A673 (cell line): Measurements from ENCODE around the gene FASTK.

Experiments
- EZH2 ChIP-seq: fragments of 200-600 bp; sonication (generic); IDR thresholded peaks from 2 replicates; pipeline ENCODE4 v1.6.1; 2017; ENCODE audit warnings: borderline replicate concordance, low read depth, mild to moderate bottlenecking, mixed read lengths, antibody characterized with exemption, low read length; ENCODE audit not compliant: poor library complexity, severe bottlenecking
- TF ChIP-seq, protein P1 (sequence below): fragments of 300-800, 200-600 bp; sonication (generic); conservative IDR thresholded peaks from 2 replicates; pipeline ENCODE4 v1.5.1; 2017; ENCODE audit warnings: low read depth, mild to moderate bottlenecking, antibody characterized with exemption, low read length, moderate library complexity, mixed read lengths

DNA sequence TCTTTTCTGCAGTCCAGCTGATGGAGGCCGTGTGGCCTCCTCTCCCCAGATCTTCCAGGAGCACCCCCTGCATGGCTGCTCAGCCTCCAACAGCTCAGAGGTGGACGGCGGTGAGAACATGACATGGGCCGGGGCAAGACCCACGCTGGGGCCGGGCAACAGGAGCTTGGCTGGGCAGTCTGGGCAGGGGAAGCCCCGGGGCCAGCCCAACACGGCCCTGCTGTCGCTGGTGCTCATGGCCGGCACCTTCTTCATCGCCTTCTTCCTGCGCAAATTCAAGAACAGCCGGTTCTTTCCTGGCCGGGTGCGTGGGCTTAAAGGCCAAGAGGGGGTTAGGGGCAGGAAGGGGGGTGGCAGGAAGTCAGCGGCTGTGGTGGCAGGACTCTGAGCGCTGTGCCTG lies 6.6 kb downstream of the FASTK start:
- TF ChIP-seq EZH2, result no peak
- TF ChIP-seq, protein P1, sequence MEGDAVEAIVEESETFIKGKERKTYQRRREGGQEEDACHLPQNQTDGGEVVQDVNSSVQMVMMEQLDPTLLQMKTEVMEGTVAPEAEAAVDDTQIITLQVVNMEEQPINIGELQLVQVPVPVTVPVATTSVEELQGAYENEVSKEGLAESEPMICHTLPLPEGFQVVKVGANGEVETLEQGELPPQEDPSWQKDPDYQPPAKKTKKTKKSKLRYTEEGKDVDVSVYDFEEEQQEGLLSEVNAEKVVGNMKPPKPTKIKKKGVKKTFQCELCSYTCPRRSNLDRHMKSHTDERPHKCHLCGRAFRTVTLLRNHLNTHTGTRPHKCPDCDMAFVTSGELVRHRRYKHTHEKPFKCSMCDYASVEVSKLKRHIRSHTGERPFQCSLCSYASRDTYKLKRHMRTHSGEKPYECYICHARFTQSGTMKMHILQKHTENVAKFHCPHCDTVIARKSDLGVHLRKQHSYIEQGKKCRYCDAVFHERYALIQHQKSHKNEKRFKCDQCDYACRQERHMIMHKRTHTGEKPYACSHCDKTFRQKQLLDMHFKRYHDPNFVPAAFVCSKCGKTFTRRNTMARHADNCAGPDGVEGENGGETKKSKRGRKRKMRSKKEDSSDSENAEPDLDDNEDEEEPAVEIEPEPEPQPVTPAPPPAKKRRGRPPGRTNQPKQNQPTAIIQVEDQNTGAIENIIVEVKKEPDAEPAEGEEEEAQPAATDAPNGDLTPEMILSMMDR, result no peak
